GM13976 (cell line): Measurements from ENCODE around the gene APEX1.

ENCODE experiments used
- DNase-seq: peaks from one replicate; pipeline ENCODE4 v3.0.0; 2012; ENCODE audit warnings: low spot score
- CTCF ChIP-seq: IDR thresholded peaks from 2 replicates; pipeline ENCODE4 v1.5.1; 2012; ENCODE audit warnings: borderline replicate concordance, mild to moderate bottlenecking; ENCODE audit not compliant: insufficient read depth; ENCODE audit errors: extremely low read depth, missing control alignments, control extremely low read depth
- in situ Hi-C: fragments of 300-500 bp; cut with MboI; formaldehyde crosslinking; loops from one replicate; pipeline ENCODE4 v1.12.0; 2022; ENCODE audit warnings: low sequenced_read_pairs, mixed read lengths, inconsistent platforms; ENCODE audit not compliant: unreplicated experiment

The APEX1 gene

GRCh38 chr14:20460458-20461224, 5.6 kb downstream of the APEX1 start:
- DNase-seq = no peak
- in situ Hi-C loops = no loop called here
- TF ChIP-seq CTCF = no peak

- in situ Hi-C loops = no loop called here
- TF ChIP-seq CTCF = no peak
Measured at GRCh38 chr14:20461225-20462141, 6.5 kb downstream of the APEX1 start, which contains the start of gene PIP4P1. Gene PIP4P1 (minus strand): TSS chr14:20461434. CDS start chr14:20461325, 109 bp downstream.

GRCh38 chr14:20468764-20469241, 13.8 kb downstream of the APEX1 start:
- no peak for TF ChIP-seq CTCF
- peak; percentile 21 for DNase-seq
- in situ Hi-C loops = no loop called here

More at GRCh38 chr14:20461225-20462141, 6.5 kb downstream of the APEX1 start, which contains the start of gene PIP4P1:
- peak; percentile 92 for DNase-seq

- DNase-seq = peak; percentile 96
- in situ Hi-C loops = no loop called here
- TF ChIP-seq CTCF = no peak
Measured at GRCh38 chr14:20469242-20469889, 14.3 kb downstream of the APEX1 start, which contains the start of gene PNP. Gene PNP (plus strand): TSS chr14:20469406. CDS start chr14:20469525, 119 bp downstream.

- in situ Hi-C loops = no loop called here
- TF ChIP-seq CTCF = no peak
- peak; percentile 49 for DNase-seq
Measured at GRCh38 chr14:20469890-20470602, 15.0 kb downstream of the APEX1 start.
